CD1c-positive myeloid dendritic cell (primary cell): ENCODE data around the gene DUS2.

Experiments
- DNase-seq: peaks from one replicate; pipeline ENCODE4 v3.0.0-alpha.2; 2016; ENCODE audit errors: extremely low spot score

Gene DUS2

DNA sequence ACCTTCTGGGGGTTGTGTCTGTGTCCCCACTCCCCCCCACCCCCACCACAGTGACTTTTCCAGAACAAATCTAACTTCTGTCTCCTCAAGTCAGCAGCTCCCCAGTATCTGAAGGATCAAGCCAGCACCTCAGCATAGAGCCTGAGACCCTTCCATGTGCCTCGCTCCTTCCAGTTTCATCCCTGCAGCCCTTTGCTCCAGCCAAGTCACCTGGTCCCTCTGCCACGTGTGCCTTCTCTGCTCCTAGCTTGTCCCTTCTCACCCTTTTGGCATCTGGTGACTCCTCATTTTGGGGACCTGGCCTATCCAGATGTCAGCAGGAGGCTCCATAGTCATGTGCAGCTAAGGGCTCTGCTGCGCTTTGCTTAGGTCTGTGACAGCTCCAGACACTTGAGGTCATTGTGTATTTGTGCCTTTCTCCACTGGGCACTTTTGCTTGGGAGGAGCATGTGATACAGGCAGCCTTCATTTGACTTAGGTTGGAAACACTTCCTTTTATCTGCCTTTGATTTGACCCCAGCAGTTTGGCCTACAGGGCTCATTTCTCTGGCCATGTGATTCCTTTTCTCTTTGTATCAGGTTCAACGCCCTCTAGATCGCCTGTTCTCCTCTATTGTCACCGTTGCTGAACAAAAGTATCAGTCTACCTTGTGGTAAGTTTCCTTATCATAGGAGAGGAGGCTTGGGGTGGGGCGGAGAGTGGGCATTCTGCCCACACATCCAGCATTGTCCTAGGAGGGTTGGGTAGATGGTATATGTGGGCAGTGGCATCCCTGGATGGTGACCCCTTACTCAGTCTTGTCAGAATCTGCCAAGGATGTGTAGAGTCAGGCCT, 55.0 kb downstream of the DUS2 start:
- DNase-seq, result peak; percentile 57

GRCh38 chr16:68078701-68079375, 55.8 kb downstream of the DUS2 start:
- DNase-seq, result no peak

DNA sequence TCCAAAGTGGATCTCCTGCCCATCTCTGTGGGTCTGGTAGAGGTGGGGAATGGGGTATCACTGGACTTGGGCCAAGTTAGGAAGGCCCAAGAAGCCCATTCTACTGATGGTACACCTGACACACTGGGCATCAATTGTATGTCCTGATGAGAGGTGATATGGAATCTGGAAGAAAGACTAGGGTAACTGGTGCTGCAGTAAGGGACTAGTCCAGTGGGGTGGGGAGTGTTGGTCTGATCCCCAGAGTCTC, 56.2 kb downstream of the DUS2 start:
- DNase-seq, result no peak

DNA sequence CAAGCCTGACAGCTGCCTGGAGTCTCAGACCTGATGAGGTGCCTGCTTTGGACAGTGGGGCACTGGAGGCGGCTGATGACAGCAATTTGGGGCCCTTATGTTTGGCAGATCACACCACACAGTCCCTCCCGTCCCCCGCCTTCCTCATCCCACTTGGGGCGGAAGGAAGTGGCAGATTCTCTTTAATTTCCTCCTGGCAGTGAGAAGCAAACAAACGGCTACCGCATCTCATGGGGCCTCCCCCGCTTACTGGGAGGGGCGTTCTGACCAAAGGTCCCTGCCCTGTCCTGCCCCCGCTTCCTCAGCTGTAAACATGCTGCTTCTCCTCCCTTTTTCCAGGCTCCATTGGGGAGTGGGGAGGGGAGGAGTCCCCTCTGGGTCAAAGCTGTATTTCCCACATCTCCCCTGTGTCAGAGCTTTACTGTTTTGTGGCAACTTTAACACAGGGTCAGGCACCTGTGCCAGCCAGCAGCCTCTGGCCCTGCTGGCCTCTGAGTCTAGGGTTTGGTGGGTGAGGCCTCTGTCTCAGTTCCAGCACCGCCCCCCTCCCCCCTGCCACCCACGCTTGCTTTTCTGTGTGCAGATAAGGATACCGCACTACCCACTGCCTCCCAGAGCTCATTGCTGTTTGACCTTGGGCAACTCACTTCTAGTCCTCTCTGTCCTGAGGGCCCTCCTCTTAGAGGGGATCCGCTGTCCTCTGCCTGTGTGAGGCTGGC, 56.7 kb downstream of the DUS2 start:
- DNase-seq, result peak; percentile 94

- DNase-seq, result no peak
These were observed 59.0 kb downstream of the DUS2 start for GRCh38 chr16:68081861-68082628.

- DNase-seq, result no peak
These were observed 59.6 kb downstream of the DUS2 start for GRCh38 chr16:68082629-68083238.

- no peak for DNase-seq
These were observed 60.2 kb downstream of the DUS2 start for GRCh38 chr16:68083239-68083781.

DNA sequence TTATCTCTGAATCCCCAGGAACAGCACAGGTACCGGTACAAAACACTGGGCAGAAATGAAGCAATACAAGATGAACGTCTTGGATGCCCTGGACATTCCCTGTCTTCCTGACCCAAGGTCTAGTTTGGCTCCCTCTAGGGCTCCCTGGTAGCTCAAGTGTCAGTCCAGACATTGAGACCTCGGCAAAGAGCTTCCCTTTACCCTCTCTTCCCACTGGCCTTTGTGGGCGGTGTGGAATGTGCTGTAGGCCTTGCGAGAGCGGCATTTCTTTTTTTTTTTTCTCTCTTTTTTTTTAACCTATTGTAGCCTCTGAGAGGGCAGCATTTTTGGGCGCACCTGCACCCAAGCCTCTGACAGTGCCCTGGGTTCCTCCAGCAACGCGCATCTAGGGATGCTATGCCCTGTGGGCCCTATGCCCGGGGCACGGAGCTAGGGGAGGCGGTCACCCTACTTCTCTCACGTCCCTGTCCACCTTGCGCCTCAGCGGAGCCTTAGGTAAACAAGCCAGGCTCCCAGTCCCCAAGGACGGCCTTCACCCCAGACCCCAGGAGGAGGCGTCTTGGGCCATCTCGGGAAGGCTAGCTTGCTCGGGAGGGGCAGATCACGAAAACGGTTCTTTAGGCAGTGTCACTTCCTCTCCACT, 60.9 kb downstream of the DUS2 start:
- peak; percentile 71 for DNase-seq

GRCh38 chr16:68084504-68085258, 61.6 kb downstream of the DUS2 start:
- peak; percentile 90 for DNase-seq

GRCh38 chr16:68085259-68086071, 62.4 kb downstream of the DUS2 start, which contains the start of gene NFATC3:
TSS of gene NFATC3 (plus strand) at chr16:68085370. CDS start at chr16:68085682, 312 bp downstream.
- DNase-seq, result peak; percentile 99

- DNase-seq, result no peak
These were observed 63.3 kb downstream of the DUS2 start for GRCh38 chr16:68086336-68086841.

DNA sequence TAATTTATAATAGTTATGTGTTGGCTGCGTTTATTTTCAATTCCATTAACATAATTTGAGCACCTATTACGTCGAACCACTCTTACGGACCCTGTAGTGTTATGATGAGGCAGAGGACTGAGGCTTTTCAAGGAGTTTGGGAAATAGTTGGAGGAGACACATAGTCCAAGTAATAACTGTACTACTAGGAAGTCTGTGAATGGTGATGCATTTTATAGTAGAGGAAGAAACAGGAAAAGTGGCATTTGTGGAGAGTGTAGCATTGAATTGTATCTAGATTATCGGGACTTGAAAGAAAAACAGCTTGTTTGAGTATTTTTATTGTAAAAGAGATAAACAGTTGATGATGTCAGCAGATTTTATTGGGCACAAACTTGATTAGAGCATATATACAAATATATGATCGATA, 63.8 kb downstream of the DUS2 start:
- DNase-seq, result no peak

DNA sequence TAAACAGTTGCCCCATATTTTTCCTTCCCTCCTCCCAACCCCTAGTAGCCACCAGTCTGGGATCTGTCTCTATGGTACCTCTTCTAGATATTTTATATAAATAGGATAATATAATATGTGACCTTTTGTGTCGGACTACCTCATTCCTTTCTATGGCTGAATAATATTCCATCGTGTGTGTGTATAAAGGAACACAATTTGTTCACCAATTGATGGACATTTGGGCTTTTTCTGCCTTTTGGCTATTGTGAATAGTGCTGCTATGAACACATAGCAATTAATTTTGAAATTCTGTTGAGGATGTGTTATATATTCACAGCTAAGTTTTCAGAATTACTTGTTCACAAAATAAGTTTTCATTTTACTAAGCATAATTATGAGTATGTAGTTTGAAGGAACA, 64.6 kb downstream of the DUS2 start:
- no peak for DNase-seq

DNA sequence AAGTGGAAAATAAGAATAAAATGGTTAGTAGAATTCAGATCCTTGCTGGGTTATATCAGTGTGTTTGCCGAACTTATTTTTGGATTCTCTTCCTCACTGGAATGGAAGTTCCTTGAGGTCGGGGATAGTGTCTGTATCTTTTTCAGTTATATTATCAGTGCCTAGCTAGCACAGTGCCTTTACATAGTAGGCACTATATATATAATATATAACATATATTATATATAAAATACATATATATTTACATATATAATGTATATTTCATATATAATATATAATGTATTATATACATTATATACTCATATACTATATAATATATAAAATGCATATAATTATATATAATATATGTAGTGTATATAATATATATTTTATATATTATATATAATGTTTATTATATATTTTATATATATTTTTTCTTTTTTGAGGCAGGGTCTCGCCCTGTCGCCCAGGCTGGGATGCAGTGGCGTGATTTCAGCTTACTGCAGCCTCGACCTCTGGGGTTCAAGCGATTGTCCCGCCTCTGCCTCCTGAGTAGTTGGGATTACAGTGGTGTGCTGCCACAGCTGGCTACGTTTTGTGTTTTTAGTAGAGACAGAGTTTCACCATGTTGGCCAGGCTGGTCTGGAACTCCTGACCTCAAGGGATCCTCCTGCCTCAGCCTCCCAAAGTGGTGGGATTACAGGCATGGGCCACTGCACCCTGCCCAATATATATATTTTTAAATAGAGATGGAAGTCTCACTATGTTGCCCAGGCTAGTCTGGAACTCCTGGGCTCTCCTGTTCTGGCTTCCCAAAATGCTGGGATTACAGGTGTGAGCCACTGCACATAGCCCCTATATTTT, 65.3 kb downstream of the DUS2 start:
- DNase-seq, result no peak

GRCh38 chr16:68089067-68089466, 66.0 kb downstream of the DUS2 start:
- no peak for DNase-seq

DNA sequence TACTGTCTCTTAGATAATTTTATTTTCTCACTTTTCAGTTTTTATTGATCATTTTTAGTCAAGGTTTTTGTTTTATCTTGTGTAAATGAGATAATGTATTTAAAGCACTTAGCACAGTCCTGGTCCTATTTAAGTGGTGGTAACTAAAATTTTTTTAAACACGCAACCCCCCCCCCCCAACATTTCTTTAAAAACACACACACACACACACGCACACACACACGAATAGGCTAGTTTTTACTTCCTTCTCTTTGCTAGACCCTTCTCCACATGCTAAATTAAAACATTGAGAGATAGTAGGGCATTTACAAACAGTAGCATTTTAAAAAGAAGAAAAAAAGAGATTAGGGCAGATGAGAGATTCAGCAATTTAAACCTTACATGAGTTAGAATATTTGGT, 67.0 kb downstream of the DUS2 start:
- DNase-seq, result peak; percentile 39

DNA sequence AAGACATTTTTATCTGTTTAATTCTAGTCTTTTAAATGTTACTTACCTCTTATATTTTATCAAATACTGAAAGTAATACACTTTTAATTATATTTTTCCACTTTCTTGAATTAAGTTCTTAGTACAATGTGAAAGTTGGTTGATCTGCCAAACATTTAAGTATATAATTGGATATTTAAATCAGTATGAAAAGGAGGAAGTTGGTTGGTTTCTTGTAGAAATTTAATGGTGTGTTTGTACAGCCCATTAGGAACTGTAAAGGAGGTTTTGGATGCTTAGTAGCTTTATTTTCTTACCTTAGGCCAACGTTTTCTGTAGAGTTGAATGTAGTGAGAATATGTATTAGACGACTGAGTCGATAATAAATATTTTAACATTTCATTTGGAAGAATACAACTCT, 67.4 kb downstream of the DUS2 start:
- peak; percentile 37 for DNase-seq
